Stimulated activated CD8-positive, alpha-beta memory T cell treated with anti-CD3 and anti-CD28 coated beads, Interleukin-12 subunit alpha, Interleukin-12 subunit beta, amount 100 ng/mL, for 1 hour (primary cell): ENCODE results near the gene TEDC2.
"Not testable (repeated sequence)": the region's sequence is repeated elsewhere in the genome, so short reads cannot be mapped to it uniquely, and the experiment has no call there.

ENCODE experiments used
- DNase-seq: peaks from one replicate; pipeline ENCODE4 v3.0.0-alpha.2; 2020; ENCODE audit warnings: low read depth

The TEDC2 gene

DNA sequence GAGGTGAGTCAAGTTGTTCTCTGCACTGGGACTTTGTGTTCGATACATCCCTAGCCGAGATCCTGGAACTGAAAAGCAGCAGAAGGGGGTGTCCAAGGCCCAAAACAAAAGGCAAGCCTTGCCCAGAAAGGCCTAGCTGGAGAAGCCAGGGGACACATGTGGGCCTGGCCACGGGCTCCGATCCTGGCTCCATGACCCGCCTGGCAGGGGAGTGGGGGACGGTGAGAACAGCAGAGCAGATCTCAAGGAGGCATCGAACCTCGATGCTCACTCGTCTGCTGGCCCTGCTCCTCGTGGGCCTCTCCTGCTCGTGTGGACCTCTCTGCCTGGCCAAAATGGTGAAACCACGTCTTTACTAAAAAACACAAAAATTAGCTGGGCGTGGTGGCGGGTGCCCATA, 21.8 kb upstream of the TEDC2 start:
- no peak for DNase-seq

DNA sequence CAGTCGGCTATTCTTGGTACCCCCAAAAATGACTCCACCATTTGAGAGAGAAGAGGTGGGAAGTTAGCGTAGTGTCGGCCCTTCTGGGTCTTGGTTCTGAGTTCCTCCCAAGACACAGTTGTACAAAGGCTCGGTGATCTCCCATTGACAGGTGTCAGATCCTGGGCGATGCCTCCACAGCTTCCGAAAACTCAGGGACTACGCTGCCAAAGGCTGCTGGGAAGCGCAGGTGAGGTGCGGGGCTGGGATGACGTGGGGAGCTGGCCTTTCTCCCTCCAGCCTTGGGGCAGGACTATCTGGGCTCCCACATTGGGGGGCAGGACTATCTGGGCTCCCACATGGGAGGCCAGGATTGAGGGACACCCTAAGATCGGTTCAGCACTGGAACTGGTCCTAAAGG, 20.3 kb upstream of the TEDC2 start:
- no peak for DNase-seq

DNA sequence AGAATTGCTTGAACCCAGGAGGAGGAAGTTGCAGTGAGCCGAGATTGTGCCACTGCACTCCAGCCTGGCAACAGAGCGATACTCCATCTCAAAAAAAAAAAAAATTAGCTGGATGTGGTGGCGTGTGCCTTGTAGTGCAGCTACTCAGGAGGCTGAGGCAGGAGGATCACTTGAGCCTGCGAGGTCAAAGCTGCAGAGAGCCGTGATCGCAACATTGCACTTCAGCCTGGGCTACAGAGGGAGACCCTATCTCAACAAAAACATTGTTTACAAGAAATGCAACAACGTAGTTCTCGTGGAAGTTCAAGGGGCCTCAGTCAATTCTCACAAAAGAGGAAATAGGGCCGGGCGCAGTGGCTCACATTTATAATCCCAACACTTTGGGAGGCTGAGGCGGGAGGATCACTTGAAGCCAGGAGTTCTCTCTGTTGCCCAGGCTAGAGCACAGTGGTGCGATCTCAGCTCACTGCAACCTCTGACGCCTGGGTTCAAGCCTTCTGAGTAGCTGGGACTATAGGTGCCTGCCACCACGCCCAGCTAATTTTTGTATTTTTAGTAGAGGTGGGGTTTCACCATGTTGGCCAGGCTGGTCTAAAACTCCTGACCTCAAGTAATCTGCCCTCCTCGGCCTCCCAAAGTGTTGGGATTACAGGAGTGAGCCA, 18.6 kb upstream of the TEDC2 start:
- DNase-seq: not testable (repeated sequence)

DNA sequence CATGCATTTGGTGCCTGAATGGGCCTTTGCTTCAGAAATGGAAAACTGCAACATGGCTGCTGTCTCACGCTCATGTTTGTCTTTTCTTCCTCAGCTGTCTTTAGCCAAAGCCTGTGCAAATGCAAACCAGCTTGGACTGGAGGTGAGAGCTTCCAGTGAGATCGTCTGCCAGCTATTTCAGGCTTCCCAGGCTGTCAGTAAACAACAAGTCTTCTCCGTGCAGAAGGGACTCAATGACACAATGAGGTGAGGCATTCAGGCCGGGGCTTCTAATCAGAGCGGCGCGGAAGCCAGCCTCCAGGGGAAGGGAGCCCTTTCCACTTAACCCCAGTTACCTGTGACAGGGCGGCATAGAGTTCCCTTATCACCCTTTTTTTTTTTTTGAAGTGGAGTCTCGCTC, 16.4 kb upstream of the TEDC2 start:
- no peak for DNase-seq

DNA sequence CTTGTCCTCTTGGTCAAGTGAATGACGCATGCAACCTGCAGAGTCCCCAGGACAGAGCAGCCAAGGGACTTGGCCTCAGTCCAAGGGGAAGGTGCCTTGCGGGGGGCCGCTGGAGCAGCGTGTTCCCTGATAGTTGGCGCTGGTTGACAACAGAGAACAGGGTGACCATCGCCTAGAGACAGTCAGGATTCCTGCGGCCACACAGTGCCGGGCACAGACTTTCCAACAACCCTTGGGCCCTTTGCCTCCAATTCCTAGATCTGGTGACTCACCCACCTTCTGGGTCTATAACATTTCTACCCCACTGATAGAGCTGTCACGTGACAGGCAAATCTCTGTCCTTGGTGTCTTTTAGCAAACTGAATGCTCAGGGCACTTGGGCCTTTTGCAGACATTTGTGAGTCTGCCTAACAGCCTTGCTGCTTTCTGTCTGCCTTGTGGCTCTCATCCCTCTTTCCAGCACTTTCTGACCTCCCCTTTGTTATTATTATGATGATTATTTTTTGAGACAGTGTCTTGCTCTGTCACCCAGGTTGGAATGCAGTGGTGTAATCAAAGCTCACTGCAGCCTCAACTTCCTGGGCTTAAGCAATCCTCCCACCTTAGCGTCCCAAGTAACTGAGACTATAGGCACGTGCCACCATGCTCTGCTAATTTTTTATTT, 11.9 kb upstream of the TEDC2 start:
- no peak for DNase-seq

DNA sequence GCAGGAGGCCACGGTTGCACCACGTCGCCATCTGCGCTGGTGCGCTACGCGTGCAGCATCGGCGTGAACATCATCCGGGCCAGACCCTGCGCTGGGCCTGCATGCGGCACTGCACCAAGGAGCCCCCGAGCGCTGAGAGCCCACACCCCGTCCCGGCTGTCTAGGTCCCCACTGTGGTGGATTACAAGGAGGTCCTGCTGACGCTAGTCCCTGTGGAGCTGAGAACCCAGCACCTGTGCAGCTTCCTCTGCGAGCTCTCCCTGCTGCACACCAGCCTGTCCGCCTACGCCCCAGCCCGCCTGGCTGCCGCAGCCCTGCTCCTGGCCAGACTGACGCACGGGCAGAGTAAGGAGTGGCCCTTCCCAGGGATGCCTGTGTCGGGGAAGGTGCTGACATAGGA, 10.8 kb upstream of the TEDC2 start:
- no peak for DNase-seq

GRCh38 chr16:2450535-2450934, 9.4 kb upstream of the TEDC2 start:
- no peak for DNase-seq

DNA sequence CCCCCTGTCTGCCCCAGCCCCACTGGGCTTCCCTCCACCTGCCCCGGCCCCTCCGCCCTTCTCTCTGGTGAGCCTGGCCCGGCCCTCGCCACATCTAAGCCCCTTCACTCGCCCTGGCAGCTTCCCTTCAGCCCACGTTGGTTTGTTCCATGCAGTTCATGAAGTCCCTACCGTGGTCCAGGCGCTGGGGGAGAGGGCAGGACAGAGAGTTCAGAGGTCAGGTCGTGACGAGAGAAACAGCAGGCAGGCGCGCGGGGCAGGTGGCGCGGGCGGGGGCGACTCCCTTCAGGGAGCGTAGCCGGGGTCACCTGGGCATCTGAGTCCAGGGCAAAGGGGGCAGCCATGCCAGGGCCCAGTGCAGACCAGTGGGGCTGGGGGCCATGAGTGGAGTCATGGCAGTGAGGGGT, 8.9 kb upstream of the TEDC2 start:
- DNase-seq: no peak

GRCh38 chr16:2451851-2452320, 8.0 kb upstream of the TEDC2 start:
- no peak for DNase-seq

GRCh38 chr16:2452650-2453049, 7.3 kb upstream of the TEDC2 start:
- no peak for DNase-seq

- DNase-seq: no peak
Observed at GRCh38 chr16:2455081-2455845, 4.6 kb upstream of the TEDC2 start.

DNA sequence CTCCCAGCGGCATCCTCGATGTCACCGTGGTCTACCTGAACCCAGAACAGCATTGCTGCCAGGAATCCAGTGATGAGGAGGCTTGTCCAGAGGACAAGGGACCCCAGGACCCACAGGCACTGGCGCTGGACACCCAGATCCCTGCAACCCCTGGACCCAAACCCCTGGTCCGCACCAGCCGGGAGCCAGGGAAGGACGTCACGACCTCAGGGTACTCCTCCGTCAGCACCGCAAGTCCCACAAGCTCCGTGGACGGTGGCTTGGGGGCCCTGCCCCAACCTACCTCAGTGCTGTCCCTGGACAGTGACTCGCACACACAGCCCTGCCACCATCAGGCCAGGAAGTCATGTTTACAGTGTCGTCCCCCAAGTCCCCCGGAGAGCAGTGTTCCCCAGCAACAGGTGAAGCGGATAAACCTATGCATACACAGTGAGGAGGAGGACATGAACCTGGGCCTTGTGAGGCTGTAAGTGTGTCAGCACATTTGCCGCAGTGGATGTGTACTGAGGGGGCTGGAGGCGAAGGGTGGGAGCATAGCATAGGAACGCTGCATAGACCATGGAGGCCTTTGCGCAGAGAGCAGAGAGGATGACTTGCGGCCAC, 3.3 kb upstream of the TEDC2 start:
- no peak for DNase-seq

DNA sequence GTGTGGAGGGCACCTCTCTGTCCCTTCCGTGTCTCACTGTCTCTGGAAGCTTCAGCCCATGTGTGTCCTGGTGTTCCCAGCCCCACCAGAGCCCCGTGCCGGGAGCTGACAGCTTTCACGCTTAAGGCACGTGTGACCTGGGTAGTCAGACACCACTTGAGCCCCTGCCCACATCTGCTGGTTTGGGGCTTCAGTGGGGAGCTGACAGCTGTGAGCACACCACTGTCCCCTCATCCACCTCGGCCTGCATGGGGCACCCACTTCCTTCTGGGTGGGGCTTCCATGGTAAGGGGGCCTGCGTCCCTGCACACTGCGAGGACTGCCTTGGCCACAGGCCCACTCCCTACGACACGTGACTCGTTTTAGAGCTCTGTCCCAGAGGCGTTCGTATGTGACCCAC, 2.6 kb upstream of the TEDC2 start:
- no peak for DNase-seq

GRCh38 chr16:2457946-2458345, 2.0 kb upstream of the TEDC2 start:
- DNase-seq: no peak

DNA sequence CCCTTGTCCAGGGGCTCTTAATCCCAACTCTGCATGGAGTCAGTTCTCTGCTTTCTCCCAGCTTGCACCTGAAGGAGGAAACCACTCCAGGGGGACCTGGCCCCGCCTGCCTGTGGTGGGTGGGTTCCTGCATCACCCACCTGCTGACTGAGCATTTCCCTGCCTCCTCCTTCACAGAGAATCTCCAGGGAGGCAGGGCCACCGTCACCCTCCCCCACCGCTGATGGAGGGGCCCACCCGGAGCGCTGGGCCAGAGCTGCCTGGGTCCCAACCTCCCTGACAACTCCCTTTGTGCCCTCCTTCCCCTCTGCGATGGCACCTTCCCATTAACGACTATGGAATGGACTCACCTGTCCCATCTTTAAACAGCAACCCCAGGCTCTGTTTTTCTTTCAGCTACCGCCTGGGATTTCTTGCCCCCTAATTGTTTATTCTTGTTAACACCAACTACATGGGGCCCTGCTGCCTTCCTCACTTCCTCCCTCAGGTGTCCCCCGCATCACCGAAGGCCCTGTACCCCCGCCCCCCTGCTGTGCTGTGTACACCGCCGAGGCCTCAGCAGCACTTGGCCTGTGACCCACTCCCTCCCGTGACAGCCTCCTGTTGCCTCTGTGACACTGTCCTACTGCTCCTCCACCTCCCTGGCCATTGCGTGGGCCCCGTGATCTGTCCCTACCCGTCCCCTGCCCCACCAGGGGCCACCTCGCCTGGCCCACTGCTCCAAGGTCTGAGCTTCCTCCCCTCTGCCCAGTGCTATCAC, 842 bp upstream of the TEDC2 start:
- DNase-seq: no peak

DNA sequence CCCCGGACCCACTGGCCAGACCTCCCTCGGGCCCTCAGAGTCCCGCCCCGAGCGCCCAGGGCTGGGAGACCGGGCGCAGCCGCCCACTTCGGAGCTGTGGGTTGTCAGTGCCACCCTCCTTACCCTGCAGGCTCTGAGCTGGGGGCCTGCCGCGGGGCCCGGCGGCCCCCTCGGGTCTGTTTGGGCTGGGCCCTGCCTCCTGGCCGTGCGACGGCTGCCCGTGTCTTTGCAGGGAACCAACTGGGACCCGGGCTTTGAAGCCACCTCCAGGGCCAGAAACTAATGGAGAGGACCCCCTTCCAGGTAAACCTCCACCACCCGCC, 443 bp downstream of the TEDC2 start:
- no peak for DNase-seq

DNA sequence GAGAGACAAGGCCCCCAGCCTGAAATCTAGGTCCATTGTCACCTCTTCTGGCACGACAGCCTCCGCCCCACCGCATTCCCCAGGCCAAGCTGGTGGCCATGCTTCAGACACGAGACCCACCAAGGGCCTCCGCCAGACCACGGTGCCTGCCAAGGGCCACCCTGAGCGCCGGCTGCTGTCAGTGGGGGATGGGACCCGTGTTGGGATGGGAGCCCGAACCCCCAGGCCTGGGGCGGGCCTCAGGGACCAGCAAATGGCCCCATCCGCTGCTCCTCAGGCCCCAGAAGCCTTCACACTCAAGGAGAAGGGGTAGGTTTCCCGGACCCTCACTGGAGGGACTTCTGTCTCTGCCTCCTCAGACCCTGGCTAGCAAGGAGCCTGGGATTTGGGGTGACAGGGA, 1.0 kb downstream of the TEDC2 start:
- no peak for DNase-seq

GRCh38 chr16:2462031-2462866, 2.3 kb downstream of the TEDC2 start:
- no peak for DNase-seq

DNA sequence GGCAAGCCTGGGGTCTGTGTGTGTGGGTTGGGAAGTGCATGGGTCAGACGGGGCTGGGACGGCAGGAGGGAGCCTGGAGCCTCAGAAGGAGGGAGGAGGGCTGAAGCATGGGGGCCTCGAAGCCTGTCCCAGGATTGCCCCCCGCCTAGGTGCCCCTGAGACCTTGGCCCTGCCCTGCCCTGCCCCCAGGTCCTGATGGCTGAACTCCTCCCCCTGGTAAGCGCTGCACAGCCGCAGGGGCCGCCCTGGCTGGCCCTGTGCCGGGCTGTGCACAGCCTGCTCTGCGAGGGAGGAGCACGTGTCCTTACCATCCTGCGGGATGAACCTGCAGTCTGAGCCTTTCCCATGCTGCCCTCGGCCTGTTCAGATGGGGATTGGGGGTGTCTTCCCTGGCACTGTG, 4.4 kb downstream of the TEDC2 start:
- no peak for DNase-seq

DNA sequence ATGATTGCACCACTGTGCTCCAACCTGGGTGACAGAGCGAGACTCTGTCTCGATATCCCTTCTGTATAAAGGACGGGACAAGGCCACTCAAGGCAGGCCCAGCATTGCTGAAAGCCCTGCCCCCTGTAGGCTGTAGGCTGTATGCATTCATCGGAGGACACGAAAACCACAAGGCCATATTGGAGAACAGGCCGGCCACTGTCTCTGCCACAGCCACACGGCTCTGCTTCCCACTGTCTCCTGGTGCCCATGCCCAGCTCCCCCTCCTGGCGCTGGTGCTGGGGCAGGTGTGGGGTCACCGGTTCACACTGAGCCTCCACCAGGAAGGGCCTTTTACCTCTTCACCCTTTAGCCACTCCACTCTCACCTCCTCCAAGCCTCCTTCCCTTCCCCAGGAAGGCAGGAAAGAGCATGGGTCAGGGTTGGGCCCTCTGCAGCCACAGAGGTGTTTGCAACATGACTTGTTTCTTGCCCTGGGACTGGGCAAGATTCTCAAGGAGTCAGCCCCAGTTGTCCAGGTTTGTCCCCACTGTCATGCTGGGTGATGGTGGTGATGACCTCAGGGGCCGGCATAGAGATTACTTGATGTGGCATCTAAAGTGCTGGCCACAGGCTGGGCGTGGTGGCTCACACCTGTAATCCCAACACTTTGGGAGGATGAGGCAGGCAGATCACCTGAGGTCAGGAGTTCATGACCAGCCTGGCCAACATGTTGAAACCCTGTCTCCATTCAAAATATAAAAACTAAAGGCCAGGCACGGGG, 5.9 kb downstream of the TEDC2 start:
- no peak for DNase-seq
